Uterus (tissue), 4 donors: ENCODE measurements around the gene LINGO4. TPM values are rescaled to one million over a fixed set of nuclear protein-coding genes. Genes with fewer than 3 reads are reported as not detected.
A peak's percentile ranks its signal among the peaks of the same experiment; 100 is the strongest.

Experiments
- DNase-seq, 2 donors: peaks; one replicate each; pipeline ENCODE4 v3.0.0-alpha.2; 2019 to 2020
- H3K27ac ChIP-seq, 2 donors: fragments of 200-600 bp; sonication (generic); 1 replicate in 1 of 2; 2 replicates in 1 of 2; pipeline ENCODE4 v1.5.1; 2016 to 2018
- H3K27me3 ChIP-seq, 2 donors: fragments of 200-600 bp; sonication (generic); one replicate each; pipeline ENCODE4 v1.5.1; 2018 to 2019; ENCODE audit warnings: control low read depth in 1 of 2
- H3K36me3 ChIP-seq, 2 donors: fragments of 200-600 bp; sonication (generic); one replicate each; pipeline ENCODE4 v1.5.1; 2019; ENCODE audit warnings: control low read depth in 1 of 2
- H3K4me1 ChIP-seq, 2 donors: fragments of 200-600 bp; sonication (generic); one replicate each; pipeline ENCODE4 v1.5.1; 2018 to 2019; ENCODE audit warnings: control low read depth in 1 of 2
- H3K4me3 ChIP-seq, 2 donors: fragments of 200-600 bp; sonication (generic); 1 replicate in 1 of 2; 2 replicates in 1 of 2; pipeline ENCODE4 v1.5.1; 2018 to 2019; ENCODE audit warnings: mild to moderate bottlenecking in 1 of 2
- H3K9me3 ChIP-seq, 2 donors: fragments of 200-600 bp; sonication (generic); one replicate each; pipeline ENCODE4 v1.5.1; 2019; ENCODE audit warnings: control low read depth in 1 of 2
- CTCF ChIP-seq, 4 experiments: fragments of 200-600 bp in 2 of 4; fragments of 450-650 bp in 2 of 4; sonication (generic) in 2 of 4; IDR thresholded peaks; one replicate each; pipeline ENCODE4 v1.5.1; 2016 to 2019; ENCODE audit warnings: antibody characterized with exemption in 4 of 4, mild to moderate bottlenecking in 2 of 4, moderate library complexity in 1 of 4
- POLR2A ChIP-seq, 2 donors: fragments of 450-650 bp; IDR thresholded peaks; one replicate each; pipeline ENCODE4 v1.6.1; 2016; ENCODE audit warnings: antibody characterized with exemption in 2 of 2, mild to moderate bottlenecking in 1 of 2, moderate library complexity in 1 of 2
- intact Hi-C: fragments of 100-400 bp; cut with DNase I; formaldehyde crosslinking; loops from one replicate; pipeline ENCODE4 v1.15.1; 2023; ENCODE audit warnings: low total_unique reads
- total RNA-seq, 4 donors: library from RNA; depleted of rRNA in 3 of 4; stranded (reverse); fragments of >200 nt in 3 of 4; gene quantifications; one replicate each; pipeline versions ENCODE4 v1.1.0 to v1.2.4, GENCODE V29; 2014 to 2023
- donor health status: DM: yes; HTN: yes; CAD: no.

Gene LINGO4
- total RNA-seq, 4 donors from 2014 or later = 0.14 TPM; not detected in 3

- intact Hi-C loops = no loop called here
- no peaks in the 10 kb centered on the region for H3K27me3 ChIP-seq
Measured at GRCh38 chr1:151799179-151800022, 5.8 kb downstream of the LINGO4 start.

GRCh38 chr1:151798571-151798970 is 6.6 kb downstream of the LINGO4 start:
- no peaks in the 10 kb centered on the region for H3K27me3 ChIP-seq
- no peaks in the 10 kb centered on the region for H3K4me1 ChIP-seq
- no peak for DNase-seq
- H3K9me3 ChIP-seq = no peaks in the 10 kb centered on the region
- no peak overlapping the region for H3K27ac ChIP-seq
- TF ChIP-seq CTCF (IDR thresholded peaks at IDR 0.05) (no peak), POLR2A (IDR thresholded peaks at IDR 0.05) (no peak)
- intact Hi-C loops = no loop called here
- no peaks in the 10 kb centered on the region for H3K36me3 ChIP-seq
- no peak overlapping the region for H3K4me3 ChIP-seq

More at GRCh38 chr1:151799179-151800022, 5.8 kb downstream of the LINGO4 start:
- H3K36me3 ChIP-seq = no peaks in the 10 kb centered on the region
- no peaks in the 10 kb centered on the region for H3K4me1 ChIP-seq
- no peak for DNase-seq
- no peaks in the 10 kb centered on the region for H3K9me3 ChIP-seq
- H3K4me3 ChIP-seq = no peak overlapping the region
- no peak overlapping the region for H3K27ac ChIP-seq
- no peak for TF ChIP-seq POLR2A (IDR thresholded peaks at IDR 0.05)
- no peak for TF ChIP-seq CTCF (IDR thresholded peaks at IDR 0.05)

- intact Hi-C loops = no loop called here
- no peaks in the 10 kb centered on the region for H3K27me3 ChIP-seq
- no peaks in the 10 kb centered on the region for H3K36me3 ChIP-seq
- H3K27ac ChIP-seq = no peak overlapping the region
- H3K4me3 ChIP-seq = peak overlapping the region; percentile 37 to 53
- no peaks in the 10 kb centered on the region for H3K9me3 ChIP-seq
- H3K4me1 ChIP-seq = no peaks in the 10 kb centered on the region
- no peak for DNase-seq
- TF ChIP-seq POLR2A (IDR thresholded peaks at IDR 0.05) = no peak
- no peak for TF ChIP-seq CTCF (IDR thresholded peaks at IDR 0.05)
Measured at GRCh38 chr1:151790940-151791651, 14.1 kb downstream of the LINGO4 start.

GRCh38 chr1:151790071-151790939 is 14.9 kb downstream of the LINGO4 start, which contains the start of gene TDRKH:
Gene TDRKH (minus strand): TSS chr1:151790500. CDS start chr1:151783022, 7,478 bp downstream.
- TF ChIP-seq POLR2A (IDR thresholded peaks at IDR 0.05) = peak; percentile 57 to 69
- TF ChIP-seq CTCF (IDR thresholded peaks at IDR 0.05) = peak in 2 of 4 experiments; percentile 19 to 33
- H3K4me1 ChIP-seq = no peaks in the 10 kb centered on the region
- intact Hi-C loops = no loop called here
- DNase-seq = peak; percentile 93 to 96
- no peaks in the 10 kb centered on the region for H3K9me3 ChIP-seq
- H3K36me3 ChIP-seq = no peaks in the 10 kb centered on the region
- H3K27me3 ChIP-seq = no peaks in the 10 kb centered on the region
- peak within 1 kb of the TSS in 1 of 2 donors; percentile 61 for H3K27ac ChIP-seq
- peak within 1 kb of the TSS; percentile 47 to 53 for H3K4me3 ChIP-seq
